ENCODE results near the gene REX1BD.

DNA sequence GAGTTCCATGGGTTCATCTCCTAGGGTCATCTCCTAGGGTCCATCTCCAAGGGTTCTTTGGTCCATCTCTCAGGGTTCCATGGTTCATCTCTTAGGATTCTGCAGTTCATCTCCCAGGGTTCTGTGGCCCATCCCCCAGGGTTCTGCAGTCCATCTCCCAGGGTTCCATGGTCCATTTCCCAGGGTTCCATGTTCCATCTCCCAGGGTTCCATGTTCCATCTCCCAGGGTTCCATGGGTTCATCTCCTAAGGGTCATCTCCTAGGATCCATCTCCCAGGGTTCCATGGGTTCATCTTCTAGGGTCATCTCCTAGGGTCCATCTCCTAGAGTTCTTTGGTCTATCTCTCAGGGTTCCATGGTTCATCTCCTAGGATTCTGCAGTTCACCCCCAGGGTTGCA, 29.0 kb downstream of the REX1BD start:
- no peak for TF ChIP-seq POLR2AphosphoS5 (IDR thresholded peaks at IDR 0.05; ENCODE audit: borderline replicate concordance, low read depth, low read length)
- TF ChIP-seq EZH2 (IDR thresholded peaks at IDR 0.05): no peak
- no peak for TF ChIP-seq FOXP2 (optimal IDR thresholded peaks at IDR 0.05; ENCODE audit: control extremely low read depth, extremely low read length, insufficient read depth)

Data from SK-N-MC (cell line).